GM13977 (cell line): ENCODE data around the gene USP53.

Source experiments
- DNase-seq: peaks from one replicate; pipeline ENCODE4 v3.0.0; 2012; ENCODE audit warnings: low spot score
- CTCF ChIP-seq: IDR thresholded peaks from 2 replicates; pipeline ENCODE4 v1.5.1; 2012; ENCODE audit warnings: mild to moderate bottlenecking, control low read depth; ENCODE audit not compliant: insufficient read depth; ENCODE audit errors: extremely low read depth, missing control alignments
- in situ Hi-C: fragments of 300-500 bp; cut with MboI; formaldehyde crosslinking; loops from one replicate; pipeline ENCODE4 v1.12.0; 2022; ENCODE audit warnings: low sequenced_read_pairs, low pct_unique_long_range_greater_than_20kb, mixed read lengths, inconsistent platforms; ENCODE audit not compliant: unreplicated experiment

Gene USP53

DNA sequence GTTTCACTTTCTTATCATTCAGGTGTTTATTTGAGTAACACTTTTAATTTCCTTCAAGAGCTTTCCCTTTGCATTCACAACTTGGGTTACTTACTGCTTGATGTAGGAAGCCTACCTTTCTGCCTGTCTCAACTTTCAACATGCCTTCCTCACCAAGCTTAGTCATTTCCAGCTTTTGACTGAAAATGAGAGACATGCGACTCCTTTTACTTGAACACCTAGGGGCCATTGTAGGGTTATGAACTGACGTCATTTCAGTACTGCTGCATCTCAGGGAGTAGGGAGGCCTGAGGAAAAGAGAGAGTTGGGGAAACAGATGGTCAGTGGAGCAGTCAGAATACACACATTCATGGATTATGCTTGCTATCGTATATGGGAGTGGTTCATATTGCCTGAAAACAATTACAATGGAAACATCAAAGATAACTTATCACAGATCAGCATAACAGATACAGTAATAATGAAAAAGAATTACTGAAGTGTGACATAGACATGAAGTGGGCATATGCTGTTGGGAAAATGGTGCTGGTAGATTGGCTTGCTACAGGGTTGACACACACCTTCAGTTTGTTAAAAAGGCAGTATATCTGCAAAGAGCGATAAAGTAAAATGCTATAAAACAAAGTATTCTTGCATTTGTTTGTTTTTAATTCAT, 25.7 kb downstream of the USP53 start:
- TF ChIP-seq CTCF: no peak
- DNase-seq: peak; percentile 43
- in situ Hi-C loops: no loop called here

DNA sequence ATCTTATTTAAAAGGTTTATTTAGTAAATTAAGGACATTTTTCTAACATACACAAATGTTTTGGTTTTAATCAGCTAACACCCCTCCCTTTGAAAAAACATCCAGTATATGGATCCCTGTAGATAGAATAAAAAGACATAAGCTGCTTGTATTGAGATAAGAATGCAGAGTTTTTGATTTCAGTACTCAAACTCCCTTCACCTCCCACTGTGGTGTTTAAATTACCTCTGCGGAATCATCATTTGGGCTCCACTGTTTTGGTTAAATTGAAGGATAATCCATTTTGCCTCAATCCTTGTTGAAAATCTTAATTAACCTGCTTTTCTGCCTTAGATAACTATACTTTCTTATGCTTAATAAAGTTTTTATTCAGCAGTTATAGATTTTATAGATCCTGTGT, 27.6 kb downstream of the USP53 start:
- no peak for DNase-seq
- in situ Hi-C loops: no loop called here
- TF ChIP-seq CTCF: no peak

DNA sequence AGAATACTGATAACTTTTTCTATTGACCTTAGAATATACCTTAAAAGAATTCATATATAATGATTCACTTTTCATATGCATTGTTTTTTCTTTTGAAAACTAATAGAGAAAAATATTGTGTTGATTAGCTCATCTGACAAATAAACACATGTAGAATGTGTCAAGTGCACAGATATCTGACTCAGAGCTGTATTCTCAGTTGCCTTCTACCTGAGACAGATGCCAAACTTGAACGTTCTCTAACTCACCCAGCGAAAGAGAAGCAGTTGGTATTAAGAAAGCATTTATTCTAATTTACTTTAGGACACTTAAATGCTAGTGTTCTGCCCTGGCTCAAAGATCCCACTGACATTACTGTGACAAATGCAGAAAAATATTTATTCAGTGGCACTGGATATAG, 28.1 kb downstream of the USP53 start:
- TF ChIP-seq CTCF: no peak
- in situ Hi-C loops: no loop called here
- DNase-seq: no peak

- TF ChIP-seq CTCF: no peak
- in situ Hi-C loops: no loop called here
- DNase-seq: no peak
Observed at GRCh38 chr4:119242417-119242816, 29.9 kb downstream of the USP53 start.

DNA sequence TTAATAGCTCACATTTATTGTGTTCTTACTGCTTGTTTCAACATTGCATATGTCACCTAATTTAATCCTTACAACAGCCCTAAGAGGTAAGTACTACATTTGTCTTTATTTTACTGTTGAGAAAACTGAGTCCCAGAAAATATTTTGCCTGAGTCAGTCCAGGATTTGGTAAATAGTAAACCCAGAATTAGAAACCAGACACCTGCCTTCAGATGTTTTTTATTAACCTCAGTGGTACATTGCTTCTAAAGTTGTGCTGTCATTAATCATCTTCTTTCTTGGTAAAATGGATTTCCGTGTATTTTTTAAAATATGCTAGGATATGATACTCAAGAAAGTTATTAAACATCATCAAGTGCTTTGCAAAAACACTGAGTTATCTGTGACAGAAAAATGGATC, 31.4 kb downstream of the USP53 start:
- TF ChIP-seq CTCF: no peak
- in situ Hi-C loops: no loop called here
- no peak for DNase-seq

GRCh38 chr4:119244344-119244743, 31.8 kb downstream of the USP53 start:
- no peak for DNase-seq
- no peak for TF ChIP-seq CTCF
- in situ Hi-C loops: no loop called here

- in situ Hi-C loops: no loop called here
- DNase-seq: no peak
- no peak for TF ChIP-seq CTCF
Observed at GRCh38 chr4:119244832-119245231, 32.3 kb downstream of the USP53 start.
